ENCODE measurements around the gene GRK6. TPM values are rescaled to one million over a fixed set of nuclear protein-coding genes. Genes with fewer than 3 reads are reported as not detected.

Gene GRK6
- total and polyA plus RNA-seq, 2 experiments from 2014 or later, result 13.0 to 56.8 TPM

GRCh38 chr5:177383181-177383580, 43.3 kb upstream of the GRK6 start (continued):
- no peak for TF ChIP-seq CTCF (conservative IDR thresholded peaks at IDR 0.05; ENCODE audit: low read depth in 2 of 2)

GRCh38 chr5:177384134-177384533, 42.3 kb upstream of the GRK6 start, which contains the start of gene SLC34A1:
Gene SLC34A1 (plus strand): TSS chr5:177384434. CDS start chr5:177385742, 1,308 bp downstream.
- Histone ChIP-seq H3K79me2 (replicated peaks; ENCODE audit: insufficient read depth) (no peaks in the 10 kb centered on the region), H3K27me3 (ENCODE audit: insufficient read depth) (0 out of 2 replicates have a peak, but pooled peaks cover 6% of the 10 kb centered on the region), H3K4me1 (ENCODE audit: insufficient read depth) (no peaks in the 10 kb centered on the region), H3K4me2 (no peak within 1 kb of the TSS), H3K4me3 (no peak within 1 kb of the TSS), H3K9me2 (ENCODE audit: insufficient read depth) (no peaks in the 10 kb centered on the region), H2AFZ (no peak within 1 kb of the TSS), H3K27ac (ENCODE audit: low read depth) (no peak within 1 kb of the TSS), H3K36me3 (ENCODE audit: insufficient read depth) (no peaks in the 10 kb centered on the region), H3F3A (replicated peaks; ENCODE audit: low read depth) (no peaks in the 10 kb centered on the region), H4K20me1 (replicated peaks; ENCODE audit: insufficient read depth) (no peaks in the 10 kb centered on the region)
- Mint-ChIP-seq H3K4me3 (no peak within 1 kb of the TSS), H3K4me1 (peaks cover 18% of the 10 kb centered on the region), H3K27me3 (ENCODE audit: insufficient read depth, low read depth, poor library complexity) (peaks cover 22% of the 10 kb centered on the region), H3K9me3 (no peaks in the 10 kb centered on the region), H3K27ac (no peak within 1 kb of the TSS), H3K36me3 (ENCODE audit: low read depth) (no peaks in the 10 kb centered on the region; the same call in 2 of the 3 replicates)
- no peak for TF ChIP-seq ZNF331 (CRISPR knock-in tag; IDR thresholded peaks at IDR 0.05; ENCODE audit: low read depth)
- no peak for TF ChIP-seq ETS1 (IDR thresholded peaks at IDR 0.05)
- TF ChIP-seq ZNF462 (CRISPR knock-in tag; IDR thresholded peaks at IDR 0.05), result no peak
- no peak for TF ChIP-seq CTCF (conservative IDR thresholded peaks at IDR 0.05; ENCODE audit: low read depth in 2 of 2)
- no peak for TF ChIP-seq POLR2AphosphoS5 (IDR thresholded peaks at IDR 0.05; ENCODE audit: low read depth)
- TF ChIP-seq CREB1 (CRISPR knock-in tag; IDR thresholded peaks at IDR 0.05; ENCODE audit: low read depth), result no peak
- no peak for TF ChIP-seq JUNB (IDR thresholded peaks at IDR 0.05; ENCODE audit: unreplicated experiment)
- DNase-seq (ENCODE audit: low spot score) (no peak), ATAC-seq (no peak)

All from GM23338 (cell line).